ENCODE measurements around the gene R3HDM1.

R3HDM1 gene

GRCh38 chr2:135728064-135728743, 196.9 kb downstream of the R3HDM1 start:
- DNase-seq (ENCODE audit: low read depth) = no peak

DNA sequence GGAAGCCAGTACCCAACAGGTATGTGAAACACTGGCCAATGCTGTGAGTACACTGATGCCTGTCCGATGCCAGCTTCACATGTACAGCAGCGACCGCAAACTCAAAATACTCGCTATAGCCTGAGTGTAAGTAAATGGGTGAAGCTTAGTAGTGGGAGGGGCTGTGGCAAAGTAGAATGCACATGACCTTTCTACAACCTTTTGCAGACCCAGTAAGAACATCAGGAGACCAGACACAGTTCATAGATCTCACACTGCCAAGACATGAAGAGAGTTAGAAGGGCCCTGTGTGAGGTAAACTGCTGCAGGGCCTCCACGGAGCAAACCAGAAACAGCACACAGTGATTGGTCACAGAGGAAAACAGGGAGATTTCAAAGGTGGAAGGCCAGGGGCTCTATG, 201.3 kb downstream of the R3HDM1 start:
- no peak for DNase-seq (ENCODE audit: low read depth)

GRCh38 chr2:135733045-135733444, 201.8 kb downstream of the R3HDM1 start:
- no peak for DNase-seq (ENCODE audit: low read depth)

GRCh38 chr2:135736546-135736945, 205.3 kb downstream of the R3HDM1 start:
- no peak for DNase-seq (ENCODE audit: low read depth)

DNA sequence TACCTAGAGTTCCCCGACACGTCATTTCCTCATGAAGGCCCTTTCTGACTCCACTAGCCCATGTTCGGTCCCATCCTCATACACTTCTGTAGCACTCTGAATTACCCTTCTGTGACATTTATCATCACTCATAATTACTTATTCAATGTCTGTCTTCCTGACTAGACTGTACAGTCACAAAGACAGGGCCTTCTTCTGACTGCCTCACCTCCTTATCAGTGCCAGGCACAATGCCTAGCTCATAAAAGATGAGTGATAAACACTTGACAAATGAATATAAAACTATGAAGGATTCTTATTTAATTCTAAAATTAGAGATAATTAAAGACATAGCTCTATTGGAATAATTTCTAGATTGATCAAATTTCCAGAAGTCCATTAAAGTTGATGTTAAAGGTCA, 208.9 kb downstream of the R3HDM1 start:
- DNase-seq (ENCODE audit: low read depth) = no peak

DNA sequence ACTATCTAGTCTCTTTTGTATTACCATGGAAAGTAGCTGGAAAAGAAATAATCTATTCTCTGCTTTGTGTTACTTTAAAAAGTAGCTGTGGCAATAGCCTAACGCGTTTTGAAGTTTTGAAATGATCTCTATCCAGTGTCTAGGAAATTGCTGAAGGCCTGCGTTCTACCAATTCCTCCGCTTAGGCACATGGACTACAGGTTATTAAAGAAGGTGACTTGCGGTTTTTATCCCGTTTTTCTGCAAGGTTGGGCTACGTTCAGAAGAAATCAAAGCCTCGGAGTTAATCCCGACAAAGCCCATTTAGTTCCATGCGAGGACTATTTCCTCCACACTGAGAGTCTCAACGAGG, 209.7 kb downstream of the R3HDM1 start:
- no peak for DNase-seq (ENCODE audit: low read depth)

- peak; percentile 99 for DNase-seq (ENCODE audit: low read depth)
Observed at GRCh38 chr2:135741395-135742324, 210.4 kb downstream of the R3HDM1 start, which contains the start of gene UBXN4. Gene UBXN4, plus strand, starts transcription at chr2:135741855. Its CDS starts 75 bp downstream, at chr2:135741930.

- peak; percentile 70 for DNase-seq (ENCODE audit: low read depth)
Observed at GRCh38 chr2:135742325-135742757, 211.1 kb downstream of the R3HDM1 start.

DNA sequence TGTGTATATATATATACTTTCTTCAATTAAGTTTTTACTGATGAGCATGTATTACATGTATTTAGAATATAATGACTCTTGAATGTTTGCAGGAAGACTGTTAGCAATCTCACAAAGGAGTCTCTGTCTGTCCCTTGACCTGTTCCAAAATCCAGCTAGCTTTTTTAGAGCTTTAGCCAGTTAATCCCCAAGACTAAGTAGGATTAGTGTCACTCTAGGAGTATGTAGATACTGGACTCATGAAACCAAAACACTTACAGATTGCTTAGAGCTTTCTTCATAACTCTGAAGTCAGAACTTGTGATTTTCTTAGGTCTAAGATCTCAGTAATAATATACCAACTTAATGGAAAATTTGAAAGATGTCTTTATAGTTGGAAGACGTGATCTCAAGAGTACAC, 212.6 kb downstream of the R3HDM1 start:
- peak; percentile 56 for DNase-seq (ENCODE audit: low read depth)

DNA sequence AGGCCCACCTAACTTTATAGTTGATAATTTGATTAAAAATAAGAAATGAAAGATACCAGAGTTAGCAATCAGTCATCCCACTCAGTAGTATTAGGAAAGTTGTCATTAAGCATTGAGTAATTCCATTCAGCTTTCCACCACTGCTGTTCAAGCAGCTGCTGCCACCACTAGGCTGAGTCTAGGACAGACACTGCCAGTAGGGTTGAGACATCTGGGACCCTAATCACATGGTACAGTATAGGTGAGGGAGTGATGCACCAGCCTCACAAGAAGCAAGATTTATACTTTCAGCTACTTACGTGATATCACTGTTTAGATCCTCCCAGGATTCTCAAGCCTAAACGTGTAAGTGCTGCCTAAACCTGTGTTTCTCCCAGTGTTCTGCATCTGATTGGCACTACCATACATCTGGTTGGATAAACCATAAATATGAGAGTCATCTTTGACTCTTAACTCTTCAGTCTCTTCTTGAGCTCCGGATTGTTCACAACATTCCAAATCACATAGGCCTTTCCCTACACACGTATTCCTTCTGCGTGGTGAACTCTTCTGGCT, 213.6 kb downstream of the R3HDM1 start:
- DNase-seq (ENCODE audit: low read depth) = peak; percentile 36

- DNase-seq (ENCODE audit: low read depth) = peak; percentile 84
Observed at GRCh38 chr2:135745545-135745944, 214.3 kb downstream of the R3HDM1 start.

DNA sequence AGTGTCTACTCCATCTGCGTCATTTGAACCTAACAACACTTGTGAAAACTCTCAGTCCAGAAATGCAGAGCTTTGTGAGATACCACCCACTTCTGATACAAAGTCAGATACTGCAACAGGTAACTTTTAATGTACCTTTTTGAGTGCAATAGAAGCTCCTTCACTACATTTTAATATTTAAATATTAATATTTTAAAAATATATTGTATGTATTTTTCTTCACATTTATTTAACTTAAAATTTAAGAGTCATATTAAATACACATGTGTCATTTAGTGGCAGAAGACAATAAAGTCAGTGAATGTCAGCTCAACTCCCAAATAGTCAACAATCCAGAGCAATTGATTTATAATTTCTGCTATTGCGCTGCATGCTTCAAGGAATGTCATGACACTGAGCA, 224.3 kb downstream of the R3HDM1 start:
- no peak for DNase-seq (ENCODE audit: low read depth)

DNA sequence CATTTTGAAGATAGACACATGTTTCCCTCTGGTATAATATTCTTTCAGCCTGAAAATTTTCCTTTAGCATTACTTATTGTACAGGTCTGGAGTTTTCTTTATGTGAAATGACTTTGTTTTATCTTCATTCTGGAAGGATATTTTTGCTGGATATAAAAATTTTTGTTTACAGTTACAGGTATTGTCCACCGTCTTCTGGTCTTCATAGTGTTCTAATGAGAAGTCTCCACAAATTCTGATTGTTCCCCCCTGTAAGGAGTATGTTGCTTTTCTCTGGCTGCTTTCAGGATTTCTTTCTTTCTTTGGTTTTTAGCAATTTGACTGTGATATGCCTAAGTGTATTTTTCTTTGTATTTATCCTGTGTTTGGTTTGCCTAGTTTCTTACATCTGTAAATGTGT, 225.4 kb downstream of the R3HDM1 start:
- no peak for DNase-seq (ENCODE audit: low read depth)

DNA sequence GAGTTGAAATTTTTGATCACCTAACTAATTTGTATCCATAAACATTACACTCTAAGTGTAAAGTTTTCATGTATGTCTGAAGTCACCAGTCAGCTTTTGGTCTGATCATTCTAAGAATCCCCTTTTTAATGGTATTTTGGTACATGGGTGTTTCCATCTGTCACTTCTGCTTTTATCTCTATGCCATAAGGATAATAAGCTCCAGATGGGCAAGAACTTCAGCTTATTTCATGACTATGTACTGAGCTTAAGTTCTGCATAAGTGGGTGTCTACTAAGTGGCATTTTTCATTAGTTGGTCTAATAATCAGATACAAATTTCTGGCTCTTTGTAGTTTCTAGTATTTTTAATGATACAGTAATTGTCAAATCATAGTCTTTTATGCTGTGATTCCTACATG, 230.7 kb downstream of the R3HDM1 start:
- no peak for DNase-seq (ENCODE audit: low read depth)

- no peak for DNase-seq (ENCODE audit: low read depth)
Observed at GRCh38 chr2:135762530-135762929, 231.2 kb downstream of the R3HDM1 start.

DNA sequence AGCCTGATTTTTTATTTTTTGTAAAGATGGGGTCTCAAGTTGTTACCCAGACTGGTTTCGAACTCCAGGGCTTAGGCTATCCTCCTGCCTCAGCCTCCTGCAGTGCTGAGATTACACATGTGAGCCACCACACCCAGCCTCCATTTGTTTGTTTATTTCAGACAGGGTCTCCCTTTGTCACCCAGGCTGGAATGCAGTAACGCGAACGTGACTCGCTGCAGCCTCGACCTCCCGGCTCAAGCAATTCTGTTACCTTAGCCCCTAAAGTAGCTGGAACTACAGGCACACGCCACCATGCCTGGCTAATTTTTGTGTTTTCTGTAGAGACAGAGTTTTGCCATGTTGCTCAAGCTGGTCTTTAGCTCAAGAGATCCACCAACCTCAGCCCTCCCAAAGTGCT, 237.6 kb downstream of the R3HDM1 start:
- no peak for DNase-seq (ENCODE audit: low read depth)

DNA sequence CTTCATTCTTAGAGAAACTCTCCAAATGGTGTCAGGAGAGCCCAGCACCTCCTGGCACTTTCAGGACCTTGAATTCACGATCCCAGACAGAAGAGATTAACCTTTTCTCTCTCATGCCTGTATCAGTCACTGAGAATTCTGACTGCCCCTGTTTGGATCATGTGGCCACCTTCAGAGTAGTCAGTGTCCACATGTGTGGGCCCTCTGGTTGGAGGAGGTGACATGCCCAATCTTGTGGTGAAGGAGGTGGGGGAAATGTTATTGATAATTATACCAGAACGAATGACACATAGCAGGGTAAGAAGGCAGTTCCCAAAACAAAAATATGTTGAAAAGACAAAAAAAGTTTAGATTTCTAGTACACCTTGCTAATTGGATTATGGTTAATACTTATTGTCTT, 242.0 kb downstream of the R3HDM1 start:
- DNase-seq (ENCODE audit: low read depth) = no peak

DNA sequence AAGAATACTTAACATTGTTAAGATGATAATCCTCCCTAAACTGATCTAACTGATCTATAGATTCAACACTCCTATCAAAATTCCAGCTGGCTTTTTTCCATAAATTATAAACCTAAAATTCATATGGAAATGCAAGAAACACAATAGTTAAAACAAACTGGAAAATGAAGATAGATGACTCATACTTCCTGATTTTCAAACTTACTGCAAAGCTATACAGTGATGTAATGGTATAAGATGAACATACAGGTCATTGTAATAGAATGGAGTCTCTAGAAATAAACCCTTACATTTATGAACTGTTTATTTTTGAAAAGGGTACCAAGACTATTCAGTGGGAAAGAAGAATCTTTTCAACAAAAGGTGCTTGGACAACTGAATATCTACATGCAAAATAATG, 242.6 kb downstream of the R3HDM1 start:
- peak; percentile 13 for DNase-seq (ENCODE audit: low read depth)
